ENCODE data around the gene TNFRSF19. TPM values are rescaled to one million over a fixed set of nuclear protein-coding genes. Genes with fewer than 3 reads are reported as not detected.
A peak's percentile ranks its signal among the peaks of the same experiment; 100 is the strongest.

Gene TNFRSF19
- total and polyA plus RNA-seq, 2 of the 13 experiments (the other 11 are each of a cell fraction or from before 2014, with no cell fraction given): 75.3 to 77.7 TPM

GRCh38 chr13:23636360-23636759, 66.1 kb downstream of the TNFRSF19 start:
- ATAC-seq (no peak), DNase-seq (ENCODE audit: low spot score) (no peak), FAIRE-seq (no peak)
- H4K20me1 ChIP-seq (ENCODE audit: insufficient read depth, low read length): no peaks in the 10 kb centered on the region
- peaks cover 4 to 33% of the 10 kb centered on the region in 2 experiments; a peak in 4 of 5 replicates for H3K36me3 ChIP-seq (replicated peaks in 1 of 2; ENCODE audit: control insufficient read depth in 1 of 2, insufficient read depth in 2 of 2, low read length in 2 of 2)
- no peaks in the 10 kb centered on the region for H3K9me3 ChIP-seq (ENCODE audit: low read length)
- WGBS (ENCODE audit: low lambda C conversion rate): 87% methylated on average over 6 of the region's 6 CpGs
- no peak overlapping the region for H3K27ac ChIP-seq (ENCODE audit: extremely low read length, insufficient read depth, low read length)
- POLR2A ChIA-PET: no interaction called here
- peak; percentile 60 for TF ChIP-seq RBM22 (optimal IDR thresholded peaks at IDR 0.05; ENCODE audit: low read length)
- TF ChIP-seq IRF9 (CRISPR knock-in tag; IDR thresholded peaks at IDR 0.05; ENCODE audit: borderline replicate concordance): no peak
- H2AFZ ChIP-seq (ENCODE audit: low read length): no peak overlapping the region
- peaks cover 39% of the 10 kb centered on the region for H3K79me2 ChIP-seq (ENCODE audit: insufficient read depth, low read length)
- no peak overlapping the region for H3K4me2 ChIP-seq (ENCODE audit: low read depth, low read length)
- CTCF ChIA-PET (ENCODE audit: low intra/inter-chr PET ratio, low total read pairs): no interaction called here
- in situ Hi-C loops (cut with HindIII; ENCODE audit: extremely low pct_ligation_motif_present, low pct_unique_long_range_greater_than_20kb): no loop called here
- BruUV-seq (replicated peaks): no TSS peak
- H3K9ac ChIP-seq (ENCODE audit: insufficient read depth, low read depth, low read length): no peak overlapping the region
- intact Hi-C loops (cut with micrococcal nuclease; ENCODE audit: unreplicated experiment): no loop called here
- H3K4me1 ChIP-seq (ENCODE audit: insufficient read depth, low read length): peaks cover 61% of the 10 kb centered on the region
- no peak overlapping the region for H3K4me3 ChIP-seq (replicated peaks in 1 of 3; ENCODE audit: insufficient read depth in 1 of 3, low read depth in 2 of 3, low read length in 3 of 3)
- no peaks in the 10 kb centered on the region for H3K27me3 ChIP-seq (ENCODE audit: control insufficient read depth in 1 of 2, insufficient read depth in 2 of 2, low read length in 2 of 2)

- Histone ChIP-seq H3K9ac (ENCODE audit: insufficient read depth, low read depth, low read length) (no peak overlapping the region), H3K27me3 (ENCODE audit: control insufficient read depth in 1 of 2, insufficient read depth in 2 of 2, low read length in 2 of 2) (no peaks in the 10 kb centered on the region), H4K20me1 (ENCODE audit: insufficient read depth, low read length) (no peaks in the 10 kb centered on the region), H3K4me1 (ENCODE audit: insufficient read depth, low read length) (peaks cover 46% of the 10 kb centered on the region), H2AFZ (ENCODE audit: low read length) (no peak overlapping the region), H3K27ac (ENCODE audit: extremely low read length, insufficient read depth, low read length) (no peak overlapping the region), H3K36me3 (replicated peaks in 1 of 2; ENCODE audit: control insufficient read depth in 1 of 2, insufficient read depth in 2 of 2, low read length in 2 of 2) (peaks cover 4 to 45% of the 10 kb centered on the region in 2 experiments), H3K9me3 (ENCODE audit: low read length) (no peaks in the 10 kb centered on the region), H3K79me2 (ENCODE audit: insufficient read depth, low read length) (peaks cover 30% of the 10 kb centered on the region), H3K4me3 (replicated peaks in 1 of 3; ENCODE audit: insufficient read depth in 1 of 3, low read depth in 2 of 3, low read length in 3 of 3) (no peak overlapping the region), H3K4me2 (ENCODE audit: low read depth, low read length) (no peak overlapping the region)
- intact Hi-C loops (cut with micrococcal nuclease; ENCODE audit: unreplicated experiment) (no loop called here), in situ Hi-C loops (cut with HindIII; ENCODE audit: extremely low pct_ligation_motif_present, low pct_unique_long_range_greater_than_20kb) (no loop called here)
- 94% methylated on average over 8 of the region's 9 CpGs for WGBS (ENCODE audit: low lambda C conversion rate)
- no peak for FAIRE-seq
- TF ChIP-seq ZNF652 (CRISPR knock-in tag; IDR thresholded peaks at IDR 0.05; ENCODE audit: borderline replicate concordance, low read depth) (peak; percentile 73), HDAC6 (IDR thresholded peaks at IDR 0.05; ENCODE audit: low read depth, low read length) (no peak)
- CTCF ChIA-PET (ENCODE audit: low intra/inter-chr PET ratio, low total read pairs): no interaction called here
- DNase-seq (ENCODE audit: low spot score): no peak
- POLR2A ChIA-PET: no interaction called here
- BruUV-seq (replicated peaks): no TSS peak
- ATAC-seq: no peak
These were observed 67.6 kb downstream of the TNFRSF19 start for GRCh38 chr13:23637829-23638228.
